ENCODE data around the gene ZNF860. TPM values are rescaled to one million over a fixed set of nuclear protein-coding genes. Genes with fewer than 3 reads are reported as not detected.
"Not testable (repeated sequence)": the region's sequence is repeated elsewhere in the genome, so short reads cannot be mapped to it uniquely, and the experiment has no call there.

The ZNF860 gene
- total RNA-seq, 6 experiments from 2014 or later, result 0.14 to 0.33 (median 0.17) TPM

GRCh38 chr3:31980530-31981205 lies 882 bp upstream of the ZNF860 start:
- Mint-ChIP-seq H3K4me1 (ENCODE audit: low read depth) (peaks cover 9% of the 10 kb centered on the region), H3K36me3 (ENCODE audit: low read depth) (no peaks in the 10 kb centered on the region), H3K27ac (peak overlapping the region; percentile 17; the same call in 1 of the 2 replicates), H3K27me3 (ENCODE audit: insufficient read depth) (no peaks in the 10 kb centered on the region; the same call in 1 of the 2 replicates), H3K4me3 (peak overlapping the region; percentile 89), H3K9me3 (no peaks in the 10 kb centered on the region)
- TF ChIP-seq CTCF (IDR thresholded peaks at IDR 0.05), result no peak
- DNase-seq, result peak; percentile 16

DNA sequence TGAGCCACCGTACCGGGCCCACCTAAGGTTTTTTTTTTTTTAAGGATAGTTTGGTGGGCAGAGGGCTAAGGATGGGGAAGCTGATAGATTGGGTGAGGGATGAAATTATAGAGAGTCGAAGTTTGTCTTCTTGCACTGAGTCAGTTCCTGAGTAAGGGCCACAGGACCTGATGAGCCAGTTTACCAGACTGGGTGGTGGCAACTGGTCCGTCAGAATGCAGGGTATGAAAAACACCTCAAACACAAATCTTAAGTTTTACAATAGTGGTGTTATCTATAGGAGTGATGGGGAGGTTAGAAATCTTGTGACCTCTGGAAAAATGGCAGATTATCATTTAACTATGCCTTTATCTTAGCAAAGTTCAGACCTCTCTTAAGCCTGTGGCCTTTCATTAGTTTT lies 2.8 kb downstream of the ZNF860 start:
- Mint-ChIP-seq H3K27me3 (ENCODE audit: insufficient read depth) (no peaks in the 10 kb centered on the region; the same call in 1 of the 2 replicates), H3K4me3 (no peak overlapping the region), H3K4me1 (ENCODE audit: low read depth) (peaks cover 5% of the 10 kb centered on the region), H3K36me3 (ENCODE audit: low read depth) (no peaks in the 10 kb centered on the region; the same call in 1 of the 2 replicates), H3K27ac (no peak overlapping the region), H3K9me3 (no peaks in the 10 kb centered on the region)
- no peak for DNase-seq
- no peak for TF ChIP-seq CTCF (IDR thresholded peaks at IDR 0.05)

DNA sequence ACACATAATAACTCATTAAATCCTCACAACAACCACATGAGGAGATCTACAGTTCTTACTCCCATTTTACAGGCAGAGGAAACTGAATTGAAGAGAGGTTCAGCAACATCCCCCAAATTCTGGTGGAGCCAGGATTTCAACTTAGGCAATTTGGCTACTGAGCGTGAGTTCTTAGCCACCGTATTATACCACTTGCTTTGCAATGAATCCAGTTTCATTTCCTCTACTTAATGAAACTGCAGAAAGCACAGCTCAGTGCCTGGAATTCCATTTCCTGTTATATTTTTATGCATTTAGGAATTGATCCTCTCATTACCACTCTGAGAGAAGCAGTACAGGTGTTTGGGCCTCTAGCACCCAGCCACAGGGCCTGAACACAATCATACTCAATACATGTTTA lies 4.3 kb downstream of the ZNF860 start:
- no peaks in the 10 kb centered on the region; the same call in 1 of the 2 replicates for H3K27me3 Mint-ChIP-seq (ENCODE audit: insufficient read depth)
- no peak overlapping the region for H3K4me3 Mint-ChIP-seq
- no peaks in the 10 kb centered on the region; the same call in 1 of the 2 replicates for H3K36me3 Mint-ChIP-seq (ENCODE audit: low read depth)
- DNase-seq, result no peak
- H3K4me1 Mint-ChIP-seq (ENCODE audit: low read depth), result no peaks in the 10 kb centered on the region
- no peak overlapping the region for H3K27ac Mint-ChIP-seq
- no peak for TF ChIP-seq CTCF (IDR thresholded peaks at IDR 0.05)
- H3K9me3 Mint-ChIP-seq, result no peaks in the 10 kb centered on the region

GRCh38 chr3:31988271-31988670 lies 6.7 kb downstream of the ZNF860 start:
- Mint-ChIP-seq H3K4me3 (no peak overlapping the region), H3K4me1 (ENCODE audit: low read depth) (no peaks in the 10 kb centered on the region), H3K27me3 (ENCODE audit: insufficient read depth) (no peaks in the 10 kb centered on the region; the same call in none of the 2 replicates), H3K36me3 (ENCODE audit: low read depth) (peaks cover 5% of the 10 kb centered on the region; the same call in 1 of the 2 replicates), H3K9me3 (peaks cover 8% of the 10 kb centered on the region), H3K27ac (no peak overlapping the region)
- TF ChIP-seq CTCF (IDR thresholded peaks at IDR 0.05), result no peak
- no peak for DNase-seq

DNA sequence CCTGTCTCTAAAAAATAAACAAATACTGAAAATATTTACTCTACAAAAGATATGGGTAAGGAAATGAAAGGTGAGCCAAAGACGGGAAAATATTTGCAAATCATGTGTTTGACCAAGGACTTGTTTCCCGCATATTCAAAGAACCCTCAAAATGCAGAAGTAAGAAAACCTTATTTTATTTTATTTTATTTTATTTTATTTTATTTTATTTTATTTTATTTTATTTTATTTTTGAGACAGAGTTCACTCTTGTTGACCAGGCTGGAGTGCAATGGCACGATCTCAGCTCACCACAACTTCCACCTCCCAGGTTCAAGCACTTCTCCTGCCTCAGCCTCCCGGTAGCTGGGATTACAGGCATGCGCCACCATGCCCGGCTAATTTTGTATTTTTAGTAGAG lies 11.4 kb downstream of the ZNF860 start:
- not testable (repeated sequence) for H3K4me3 Mint-ChIP-seq; H3K4me1 Mint-ChIP-seq (ENCODE audit: low read depth); H3K27me3 Mint-ChIP-seq (ENCODE audit: insufficient read depth); DNase-seq; H3K27ac Mint-ChIP-seq
- H3K36me3 Mint-ChIP-seq (ENCODE audit: low read depth), result peaks cover 10% of the 10 kb centered on the region; the same call in 1 of the 2 replicates
- peaks cover 31% of the 10 kb centered on the region for H3K9me3 Mint-ChIP-seq

GRCh38 chr3:31993843-31994242 lies 12.3 kb downstream of the ZNF860 start:
- DNase-seq, result no peak
- H3K4me3 Mint-ChIP-seq, result no peak overlapping the region
- peaks cover 31% of the 10 kb centered on the region for H3K9me3 Mint-ChIP-seq
- H3K27ac Mint-ChIP-seq, result no peak overlapping the region
- no peak for TF ChIP-seq CTCF (IDR thresholded peaks at IDR 0.05)
- peaks cover 10% of the 10 kb centered on the region; the same call in 1 of the 2 replicates for H3K36me3 Mint-ChIP-seq (ENCODE audit: low read depth)
- no peaks in the 10 kb centered on the region for H3K4me1 Mint-ChIP-seq (ENCODE audit: low read depth)
- peaks cover 7% of the 10 kb centered on the region for H3K27me3 Mint-ChIP-seq (ENCODE audit: insufficient read depth)

DNA sequence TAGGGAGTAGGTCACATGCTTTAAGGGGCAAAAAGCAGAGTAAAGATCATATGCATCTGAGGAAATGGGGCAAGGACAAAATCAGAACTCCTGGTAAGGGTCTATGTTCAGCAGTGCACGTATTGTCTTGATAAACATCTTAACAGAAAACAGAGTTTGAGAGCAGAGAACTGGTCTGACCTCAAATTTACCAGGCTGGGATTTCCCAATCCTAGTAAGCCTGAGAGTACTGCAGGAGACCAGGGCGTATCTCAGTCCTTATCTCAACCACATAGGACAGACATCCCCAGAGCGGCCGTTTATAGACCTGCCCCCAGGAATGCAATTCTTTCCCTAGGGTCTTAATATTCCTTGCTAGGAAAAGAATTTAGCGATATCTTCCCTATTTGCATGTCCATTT lies 13.5 kb downstream of the ZNF860 start:
- Mint-ChIP-seq H3K36me3 (ENCODE audit: low read depth) (peaks cover 10% of the 10 kb centered on the region; the same call in 1 of the 2 replicates), H3K9me3 (peaks cover 31% of the 10 kb centered on the region)
- not testable (repeated sequence) for H3K4me3 Mint-ChIP-seq; H3K27ac Mint-ChIP-seq; DNase-seq; H3K4me1 Mint-ChIP-seq (ENCODE audit: low read depth); H3K27me3 Mint-ChIP-seq (ENCODE audit: insufficient read depth)
